ENCODE results near the gene ARSI.

Gene ARSI

DNA sequence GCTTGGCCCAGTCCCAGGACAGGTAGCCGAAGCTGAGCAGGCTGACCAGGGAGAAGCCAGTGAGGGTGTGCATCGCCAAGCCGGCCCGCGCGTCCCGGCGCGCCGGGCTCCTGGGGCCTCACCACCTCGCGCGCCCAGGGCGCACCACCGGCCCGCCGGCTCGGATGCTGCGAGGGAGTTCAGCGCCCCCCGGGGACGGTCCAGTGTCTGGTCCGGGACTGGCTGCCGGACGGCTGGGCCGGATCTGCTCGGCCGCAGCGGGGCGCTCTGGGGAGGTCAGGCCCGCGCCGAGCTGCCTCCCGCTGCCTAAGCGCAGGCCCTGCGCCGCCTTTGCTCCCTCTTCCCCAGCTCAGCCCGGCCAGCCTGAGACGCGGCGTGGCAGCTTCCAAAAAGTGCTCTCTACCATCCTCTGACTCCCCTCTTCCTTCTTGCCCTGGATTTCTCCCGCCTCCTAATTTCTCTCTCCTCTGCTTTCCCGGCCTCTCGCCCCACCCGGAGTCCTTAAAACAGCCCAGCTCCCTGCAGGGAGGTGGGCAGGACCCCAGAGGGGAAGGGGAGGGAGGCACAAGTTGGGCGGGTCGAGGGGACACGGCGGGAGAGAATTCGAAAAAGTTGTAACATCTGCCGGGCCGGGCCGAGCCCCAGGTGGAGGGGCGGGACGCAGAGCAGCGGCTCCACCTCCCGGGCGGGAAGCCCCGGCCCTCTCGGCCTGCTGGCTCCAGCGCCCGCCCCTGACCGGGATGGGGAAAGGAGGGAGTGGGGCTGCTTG lies at the start of gene ARSI:
Gene ARSI, minus strand, starts transcription at position 605 of the 769 bp plus-strand sequence. Its CDS starts 532 bp downstream, at position 73.
- TF ChIP-seq GATA3 (IDR thresholded peaks at IDR 0.05; ENCODE audit: low read depth, low read length) (no peak), GATA2 (IDR thresholded peaks at IDR 0.05; ENCODE audit: low read depth, low read length) (no peak)

DNA sequence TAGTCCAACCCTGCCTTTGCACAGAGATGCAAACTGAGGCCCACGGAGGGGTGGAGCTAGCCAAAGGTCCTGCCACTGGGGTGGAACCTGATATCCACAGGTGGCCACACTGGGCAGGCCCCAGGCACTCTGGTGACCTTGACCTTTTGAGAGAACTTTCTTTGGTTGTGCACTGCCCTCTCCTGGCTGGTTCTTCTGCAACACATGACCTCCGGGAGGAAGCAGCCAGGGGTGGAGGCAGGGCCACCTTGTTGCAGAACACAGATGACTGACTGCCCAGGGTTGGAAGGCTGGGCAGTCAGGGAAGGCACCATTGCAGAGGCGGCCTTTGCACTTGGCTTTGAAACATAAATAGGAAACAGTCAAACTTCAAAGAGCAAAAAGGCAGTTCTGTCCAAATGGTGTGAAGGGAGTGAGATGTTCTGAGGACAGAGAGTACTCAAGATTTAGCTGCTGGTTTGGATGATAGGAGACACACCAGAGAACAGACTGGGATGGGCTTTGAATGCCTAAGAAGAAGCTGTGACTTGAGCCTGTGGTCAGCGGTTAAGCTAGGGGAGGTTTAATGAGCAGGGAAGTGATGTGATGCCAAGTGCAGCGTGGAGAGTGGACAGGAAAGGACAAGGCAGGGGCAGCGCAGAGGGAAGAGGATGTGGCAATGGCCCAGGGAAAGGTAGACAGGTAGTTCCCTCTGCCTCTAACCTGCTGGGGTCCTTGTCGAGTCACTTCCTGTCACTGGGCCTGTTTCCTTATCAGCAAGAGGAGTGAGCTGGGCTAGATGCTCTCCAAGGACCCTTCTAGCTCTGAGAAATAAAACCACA lies 48.0 kb upstream of the ARSI start:
- TF ChIP-seq GATA2 (IDR thresholded peaks at IDR 0.05; ENCODE audit: low read depth, low read length) (no peak), GATA3 (IDR thresholded peaks at IDR 0.05; ENCODE audit: low read depth, low read length) (no peak)

DNA sequence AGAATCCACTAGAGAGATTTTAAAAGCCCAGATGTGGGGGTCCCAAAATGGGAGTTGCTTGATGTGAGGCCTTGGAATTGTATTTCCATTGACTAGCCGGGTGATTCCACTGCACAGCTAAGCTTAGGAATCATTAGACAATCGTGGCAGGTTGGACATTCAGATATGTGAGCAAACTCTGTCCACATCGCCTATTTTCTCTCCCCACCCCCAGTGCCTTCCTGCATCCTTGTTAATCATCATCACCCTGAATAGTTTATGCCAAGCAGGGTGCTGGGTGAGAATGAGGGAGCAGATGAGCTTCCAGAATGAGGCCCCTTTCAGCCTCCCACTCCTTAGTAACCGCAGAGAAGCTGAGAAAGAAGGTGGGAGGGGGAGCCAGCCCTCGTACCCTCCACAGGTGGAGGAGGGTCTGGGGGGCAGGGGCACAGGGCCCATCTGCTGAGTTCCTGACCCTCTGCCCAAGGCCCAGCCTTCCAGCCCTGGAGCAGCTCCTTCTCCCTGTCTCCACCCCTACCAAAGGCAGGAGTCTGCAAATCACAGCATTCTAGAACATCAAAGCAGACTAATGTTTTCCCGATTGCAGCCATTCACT lies 47.1 kb upstream of the ARSI start:
- TF ChIP-seq GATA3 (IDR thresholded peaks at IDR 0.05; ENCODE audit: low read depth, low read length) (no peak), GATA2 (IDR thresholded peaks at IDR 0.05; ENCODE audit: low read depth, low read length) (no peak)

GRCh38 chr5:150347451-150347850 lies 44.7 kb upstream of the ARSI start:
- no peak for TF ChIP-seq GATA2 (IDR thresholded peaks at IDR 0.05; ENCODE audit: low read depth, low read length)

GRCh38 chr5:150347003-150347402 lies 44.3 kb upstream of the ARSI start:
- TF ChIP-seq GATA2 (IDR thresholded peaks at IDR 0.05; ENCODE audit: low read depth, low read length) (no peak), GATA3 (IDR thresholded peaks at IDR 0.05; ENCODE audit: low read depth, low read length) (no peak)

- TF ChIP-seq GATA3 (IDR thresholded peaks at IDR 0.05; ENCODE audit: low read depth, low read length) (no peak), GATA2 (IDR thresholded peaks at IDR 0.05; ENCODE audit: low read depth, low read length) (no peak)
Observed at GRCh38 chr5:150346592-150346991, 43.9 kb upstream of the ARSI start.

DNA sequence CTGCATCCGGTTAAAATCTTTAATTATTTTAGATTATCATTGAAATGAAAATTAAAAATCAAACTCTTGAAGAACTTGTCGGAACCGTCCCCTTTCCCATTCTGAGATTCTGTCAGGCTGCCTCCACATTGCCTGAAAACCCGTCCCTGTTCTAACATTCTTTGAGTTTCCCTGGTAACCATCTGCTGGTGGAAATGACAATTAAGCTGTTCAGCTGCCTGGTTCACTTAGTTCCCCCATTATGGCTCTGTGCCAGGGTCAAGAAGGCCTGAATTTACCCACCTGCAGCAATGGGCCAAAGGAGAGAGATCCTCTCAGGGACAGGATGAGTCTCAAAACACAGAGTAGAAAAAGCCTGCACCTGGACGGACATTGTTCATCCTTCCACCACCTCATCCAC lies 43.0 kb upstream of the ARSI start:
- TF ChIP-seq GATA3 (IDR thresholded peaks at IDR 0.05; ENCODE audit: low read depth, low read length) (no peak), GATA2 (IDR thresholded peaks at IDR 0.05; ENCODE audit: low read depth, low read length) (no peak)

DNA sequence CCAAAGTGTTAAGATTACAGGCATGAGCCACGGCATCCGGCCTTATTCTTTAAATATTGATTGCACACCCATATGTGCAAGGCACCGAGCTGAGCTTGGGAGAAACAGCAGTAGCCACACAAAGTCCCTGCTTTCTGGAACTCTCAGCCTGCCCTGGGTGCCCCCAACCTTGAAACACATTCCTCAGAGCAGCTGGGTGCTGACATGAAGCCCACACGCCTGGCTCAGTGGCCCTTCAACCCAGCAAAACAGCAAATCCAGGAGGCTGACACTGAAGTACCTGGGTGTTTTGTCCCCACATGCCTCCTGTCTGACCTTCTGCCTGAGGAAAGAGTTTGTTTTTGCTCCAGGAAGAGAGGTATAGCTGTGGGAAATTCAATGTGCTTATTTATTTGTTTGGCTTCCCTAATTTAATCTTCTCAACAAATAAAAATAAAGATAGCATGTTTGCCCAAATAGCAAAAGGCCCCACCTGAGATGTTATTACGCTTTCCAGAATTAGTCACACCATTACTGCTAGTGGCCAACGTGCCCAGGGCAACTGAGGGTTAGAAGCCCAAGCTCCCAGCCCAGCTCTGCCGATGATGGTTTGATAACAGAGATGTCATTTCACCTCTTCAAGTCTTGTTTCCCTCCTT lies 41.4 kb upstream of the ARSI start:
- TF ChIP-seq GATA2 (IDR thresholded peaks at IDR 0.05; ENCODE audit: low read depth, low read length) (no peak), GATA3 (IDR thresholded peaks at IDR 0.05; ENCODE audit: low read depth, low read length) (no peak)

GRCh38 chr5:150342583-150342982 lies 39.9 kb upstream of the ARSI start:
- TF ChIP-seq GATA3 (IDR thresholded peaks at IDR 0.05; ENCODE audit: low read depth, low read length): no peak
- TF ChIP-seq GATA2 (IDR thresholded peaks at IDR 0.05; ENCODE audit: low read depth, low read length): no peak

GRCh38 chr5:150341989-150342388 lies 39.3 kb upstream of the ARSI start:
- TF ChIP-seq GATA3 (IDR thresholded peaks at IDR 0.05; ENCODE audit: low read depth, low read length) (no peak), GATA2 (IDR thresholded peaks at IDR 0.05; ENCODE audit: low read depth, low read length) (no peak)

- TF ChIP-seq GATA3 (IDR thresholded peaks at IDR 0.05; ENCODE audit: low read depth, low read length) (no peak), GATA2 (IDR thresholded peaks at IDR 0.05; ENCODE audit: low read depth, low read length) (no peak)
Observed at GRCh38 chr5:150341331-150341730, 38.6 kb upstream of the ARSI start.

DNA sequence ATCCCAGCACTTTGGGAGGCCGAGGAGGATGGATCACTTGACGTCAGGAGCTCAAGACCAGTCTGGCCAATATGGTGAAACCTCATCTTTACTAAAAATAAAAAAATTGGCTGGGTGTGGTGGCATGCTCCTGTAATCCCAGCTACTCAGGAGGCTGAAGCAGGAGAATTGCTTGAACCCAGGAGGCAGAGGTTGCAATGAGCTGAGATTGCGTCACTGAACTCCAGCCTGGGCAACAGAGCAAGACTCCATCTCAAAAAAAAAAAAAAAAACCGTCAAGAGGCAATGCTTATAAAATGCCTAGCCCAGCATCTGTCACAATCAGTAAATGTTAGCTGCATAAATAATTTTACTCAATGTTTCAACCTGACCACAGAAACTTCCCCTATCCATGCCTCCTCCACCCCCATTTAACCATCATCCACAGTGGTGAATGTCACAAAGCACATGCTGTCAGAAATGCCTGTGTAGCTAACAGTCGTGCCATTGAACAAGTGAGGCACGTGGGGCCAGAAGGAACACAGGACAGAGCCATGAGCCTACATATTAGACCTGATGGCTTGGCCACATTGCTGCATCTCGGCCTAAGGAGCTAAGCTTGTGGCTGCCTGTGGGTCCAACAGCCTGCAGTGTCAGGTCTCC lies 38.0 kb upstream of the ARSI start:
- TF ChIP-seq GATA2 (IDR thresholded peaks at IDR 0.05; ENCODE audit: low read depth, low read length) (no peak), GATA3 (IDR thresholded peaks at IDR 0.05; ENCODE audit: low read depth, low read length) (no peak)

- no peak for TF ChIP-seq GATA2 (IDR thresholded peaks at IDR 0.05; ENCODE audit: low read depth, low read length)
- TF ChIP-seq GATA3 (IDR thresholded peaks at IDR 0.05; ENCODE audit: low read depth, low read length): no peak
Observed at GRCh38 chr5:150339841-150340240, 37.1 kb upstream of the ARSI start.

- TF ChIP-seq GATA2 (IDR thresholded peaks at IDR 0.05; ENCODE audit: low read depth, low read length) (no peak), GATA3 (IDR thresholded peaks at IDR 0.05; ENCODE audit: low read depth, low read length) (no peak)
Observed at GRCh38 chr5:150339165-150339564, 36.5 kb upstream of the ARSI start.

All from SH-SY5Y (cell line).